ENCODE data around the gene RHAG. TPM values are rescaled to one million over a fixed set of nuclear protein-coding genes. Genes with fewer than 3 reads are reported as not detected.

The RHAG gene
- total RNA-seq: not detected in 2 replicates

GRCh38 chr6:49636713-49637349, at the start of gene RHAG:
Gene RHAG (minus strand): TSS chr6:49636839. CDS start chr6:49636812, 27 bp downstream.

Other genes starting within 250 kb of the RHAG start
- 9.3 and 12.0 TPM in 2 replicates for gene MMUT, start 173.6 kb downstream of the RHAG start, total RNA-seq
- gene CENPQ, start 173.5 kb downstream of the RHAG start, total RNA-seq: 3.9 and 5.9 TPM in 2 replicates
- gene GLYATL3, start 136.9 kb downstream of the RHAG start, total RNA-seq: not detected in 2 replicates
- 11.3 and 13.1 TPM in 2 replicates for gene C6orf141, start 86.2 kb downstream of the RHAG start, total RNA-seq
- gene CRISP2, start 76.7 kb upstream of the RHAG start, total RNA-seq: not detected in 2 replicates
- gene CRISP3, start 107.5 kb upstream of the RHAG start, total RNA-seq: not detected in 2 replicates
- not detected in 2 replicates for gene PGK2, start 150.4 kb upstream of the RHAG start, total RNA-seq
- not detected in 2 replicates for gene CRISP1, start 229.7 kb upstream of the RHAG start, total RNA-seq

Data from endothelial cell of coronary artery (primary cell).